Fibroblast of mammary gland (primary cell): ENCODE data around the gene SF3B1.

ENCODE experiments used
- DNase-seq: peaks from one replicate; pipeline ENCODE4 v3.0.0-alpha.2; 2010; ENCODE audit warnings: low read depth
- H3K4me3 ChIP-seq: 2 replicates; pipeline ENCODE4 v1.5.1; 2011; ENCODE audit warnings: low read depth, mild to moderate bottlenecking, low read length, moderate library complexity; ENCODE audit not compliant: control insufficient read depth
- TF ChIP-seq, protein P1 (sequence below): conservative IDR thresholded peaks from 2 replicates; pipeline ENCODE4 v1.5.1; 2011; ENCODE audit warnings: low read depth, low read length, inconsistent platforms; ENCODE audit not compliant: control insufficient read depth, insufficient read depth

Gene SF3B1

DNA sequence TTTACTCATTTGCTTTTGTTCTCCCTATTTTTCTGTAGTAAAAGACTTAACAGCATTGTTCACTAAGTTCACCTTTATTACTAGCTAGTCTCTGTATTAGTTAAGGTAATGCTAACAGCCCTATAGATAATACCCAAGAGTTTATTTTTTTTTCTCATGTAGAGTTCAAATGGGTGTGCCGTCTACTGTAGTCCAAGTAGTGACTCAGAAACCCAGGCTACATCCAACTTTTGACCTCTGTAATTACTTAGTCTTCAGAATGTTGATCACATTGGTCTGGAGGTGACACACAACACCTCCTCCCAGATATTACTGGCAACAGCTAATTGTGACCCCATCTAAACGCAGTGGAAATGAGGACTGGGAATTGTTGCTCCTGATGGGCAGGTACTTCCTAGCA is 26.2 kb upstream of the SF3B1 start:
- peak; percentile 64 for DNase-seq

DNA sequence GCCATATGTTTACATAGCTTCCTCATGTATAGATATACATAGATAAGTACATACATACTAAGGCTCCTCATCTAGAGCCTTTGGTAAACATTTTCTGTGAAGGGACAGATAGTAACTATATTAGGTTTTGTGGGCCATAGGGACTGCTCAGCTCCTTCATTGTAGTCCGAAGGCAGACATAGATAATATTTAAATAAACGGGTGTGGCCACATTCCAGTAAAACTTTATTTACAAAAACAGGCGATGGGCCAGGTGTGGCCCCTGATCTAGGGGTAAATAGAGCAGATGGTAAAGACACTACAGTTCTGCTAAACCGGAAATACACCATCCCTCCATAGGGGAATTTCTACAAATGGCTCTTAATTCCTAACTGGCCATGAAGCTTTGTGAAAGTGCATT is 25.8 kb upstream of the SF3B1 start:
- no peak for DNase-seq
- no peak overlapping the region for H3K4me3 ChIP-seq
- TF ChIP-seq, protein P1, sequence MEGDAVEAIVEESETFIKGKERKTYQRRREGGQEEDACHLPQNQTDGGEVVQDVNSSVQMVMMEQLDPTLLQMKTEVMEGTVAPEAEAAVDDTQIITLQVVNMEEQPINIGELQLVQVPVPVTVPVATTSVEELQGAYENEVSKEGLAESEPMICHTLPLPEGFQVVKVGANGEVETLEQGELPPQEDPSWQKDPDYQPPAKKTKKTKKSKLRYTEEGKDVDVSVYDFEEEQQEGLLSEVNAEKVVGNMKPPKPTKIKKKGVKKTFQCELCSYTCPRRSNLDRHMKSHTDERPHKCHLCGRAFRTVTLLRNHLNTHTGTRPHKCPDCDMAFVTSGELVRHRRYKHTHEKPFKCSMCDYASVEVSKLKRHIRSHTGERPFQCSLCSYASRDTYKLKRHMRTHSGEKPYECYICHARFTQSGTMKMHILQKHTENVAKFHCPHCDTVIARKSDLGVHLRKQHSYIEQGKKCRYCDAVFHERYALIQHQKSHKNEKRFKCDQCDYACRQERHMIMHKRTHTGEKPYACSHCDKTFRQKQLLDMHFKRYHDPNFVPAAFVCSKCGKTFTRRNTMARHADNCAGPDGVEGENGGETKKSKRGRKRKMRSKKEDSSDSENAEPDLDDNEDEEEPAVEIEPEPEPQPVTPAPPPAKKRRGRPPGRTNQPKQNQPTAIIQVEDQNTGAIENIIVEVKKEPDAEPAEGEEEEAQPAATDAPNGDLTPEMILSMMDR: no peak

More for the DNA sequence above, 26.2 kb upstream of the SF3B1 start:
- no peak overlapping the region for H3K4me3 ChIP-seq
- TF ChIP-seq, protein P1: no peak

DNA sequence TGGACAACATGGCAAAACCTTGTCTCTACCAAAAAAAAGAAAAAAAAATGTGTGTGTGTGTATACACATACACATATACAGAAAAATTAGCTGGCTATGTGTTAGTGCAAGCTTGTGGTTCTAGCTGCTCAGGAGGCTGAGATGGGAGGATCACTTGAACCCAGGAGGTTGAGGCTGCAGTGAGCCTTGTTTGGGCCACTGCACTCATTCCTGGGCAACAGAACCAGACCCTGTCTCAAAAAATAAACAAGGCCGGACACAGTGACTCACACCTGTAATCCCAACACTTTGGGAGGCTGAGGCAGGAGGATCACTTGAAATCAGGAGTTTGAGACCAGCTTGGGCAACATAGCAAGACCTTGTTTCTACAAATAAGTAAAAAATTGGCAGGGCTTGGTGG is 20.6 kb upstream of the SF3B1 start:
- DNase-seq: no peak
- TF ChIP-seq, protein P1: no peak
- H3K4me3 ChIP-seq: no peak overlapping the region

DNA sequence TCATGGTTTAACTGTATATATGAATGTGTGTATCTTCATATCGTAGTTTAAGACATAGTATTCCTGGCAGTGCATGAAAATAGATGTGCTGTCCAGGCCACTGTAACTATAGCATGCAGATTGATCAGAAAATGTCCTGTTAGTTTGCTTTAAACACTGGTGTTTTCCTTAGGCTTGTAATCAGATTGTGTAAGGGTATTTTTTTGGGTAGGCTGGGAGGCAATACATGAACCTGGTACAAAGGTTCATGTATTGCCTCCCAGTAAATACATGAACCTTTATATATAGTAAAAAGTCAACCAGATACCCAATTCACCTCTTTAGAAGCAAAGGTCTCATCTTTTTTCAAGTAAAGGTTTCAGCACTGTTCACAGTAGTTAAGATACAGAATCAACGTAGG is 20.1 kb upstream of the SF3B1 start:
- DNase-seq: no peak
- H3K4me3 ChIP-seq: peak overlapping the region; percentile 99
- TF ChIP-seq, protein P1: no peak

DNA sequence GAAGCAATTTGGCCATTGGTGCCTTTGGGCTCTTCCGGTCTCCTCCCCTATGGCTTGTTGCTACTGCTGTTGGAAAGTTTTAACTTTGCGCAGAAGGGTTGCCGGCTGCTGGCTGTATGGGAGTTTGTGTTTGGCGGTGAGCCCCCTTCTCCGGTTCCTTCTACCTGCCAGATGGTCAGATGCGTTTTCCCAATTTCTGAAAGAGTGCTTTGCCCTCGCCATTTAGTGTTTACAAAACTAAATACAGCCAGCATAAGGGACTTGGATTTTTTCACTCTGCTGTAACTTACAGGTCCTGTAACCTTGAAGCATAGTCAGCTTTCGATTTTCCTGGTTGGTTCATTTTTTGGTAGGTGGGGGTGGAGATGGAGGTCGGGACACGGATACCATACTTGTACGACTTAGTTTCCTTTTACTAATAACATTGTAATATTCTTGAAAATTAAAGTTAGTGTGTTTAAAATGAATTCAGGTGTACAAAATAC is 19.1 kb upstream of the SF3B1 start:
- TF ChIP-seq, protein P1: no peak
- H3K4me3 ChIP-seq: peak overlapping the region; percentile 99
- DNase-seq: peak; percentile 95

DNA sequence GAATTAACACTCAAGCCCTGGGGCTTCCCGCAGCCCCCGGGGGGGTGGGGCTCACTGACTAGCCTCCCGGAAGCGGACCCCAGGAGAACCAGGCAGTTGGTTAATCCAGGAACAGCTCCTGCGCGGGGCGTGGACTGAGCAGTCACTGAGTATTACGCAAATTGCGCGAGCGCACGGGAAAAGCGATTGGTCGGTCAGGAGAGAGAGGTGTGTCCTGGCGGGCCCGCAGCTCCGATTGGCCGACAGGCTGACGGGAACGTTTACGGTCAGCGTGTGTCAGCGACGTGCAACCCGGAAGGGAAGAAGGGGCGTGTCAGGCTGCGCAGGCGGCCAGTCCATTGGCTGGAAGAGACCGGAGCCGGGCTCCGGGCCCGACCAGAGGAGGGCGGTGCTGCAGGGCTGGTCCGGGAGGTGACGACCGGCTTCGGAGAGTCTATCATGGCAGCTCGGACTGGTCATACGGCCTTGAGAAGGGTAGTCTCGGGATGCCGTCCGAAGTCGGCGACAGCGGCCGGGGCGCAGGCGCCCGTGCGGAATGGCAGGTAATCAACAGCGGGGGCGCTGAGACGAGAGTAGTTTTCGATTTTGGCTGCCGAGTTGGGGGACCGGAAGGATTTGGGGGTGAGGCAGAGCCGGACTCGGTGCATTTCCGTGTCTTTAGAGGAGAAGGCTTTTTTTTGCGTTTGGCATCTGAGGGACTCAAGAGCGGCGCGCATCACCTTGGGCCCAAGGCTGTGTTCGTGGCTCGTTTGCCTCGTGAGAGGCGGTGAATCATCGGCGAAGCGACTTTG is 18.5 kb upstream of the SF3B1 start, which contains the start of gene COQ10B:
TSS of gene COQ10B (plus strand) at position 430 of the 791 bp plus-strand sequence. CDS start at position 439, 9 bp downstream.
- TF ChIP-seq, protein P1: no peak
- DNase-seq: peak; percentile 99
- H3K4me3 ChIP-seq: peak within 1 kb of the TSS; percentile 99
